NCI-H446 (cell line): ENCODE measurements around the gene UNC79.
"Not testable (repeated sequence)": the region's sequence is repeated elsewhere in the genome, so short reads cannot be mapped to it uniquely, and the experiment has no call there.

Experiments
- DNase-seq, 2 experiments: peaks; one replicate each; lab custom pipeline; 2025; lab: John Stamatoyannopoulos, UW

Gene UNC79

DNA sequence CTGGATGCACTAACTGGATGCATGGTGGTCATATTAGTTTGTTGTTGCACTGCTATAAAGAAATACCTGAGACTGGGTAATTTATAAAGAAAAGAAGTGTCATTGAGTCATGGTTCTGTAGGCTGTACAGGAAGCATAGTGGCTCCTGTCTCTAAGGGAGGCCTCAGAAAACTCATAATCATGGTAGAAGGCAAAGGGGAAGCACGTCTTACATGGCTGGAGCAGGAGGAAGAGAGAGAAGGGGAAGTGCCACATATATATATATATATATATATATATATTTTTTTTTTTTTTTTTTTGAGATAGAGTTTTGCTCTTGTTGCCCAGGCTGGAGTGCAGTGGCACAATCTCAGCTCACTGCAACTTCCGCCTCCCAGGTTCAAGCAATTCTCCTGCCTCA, 62.9 kb downstream of the UNC79 start:
- DNase-seq, result not testable (repeated sequence)

DNA sequence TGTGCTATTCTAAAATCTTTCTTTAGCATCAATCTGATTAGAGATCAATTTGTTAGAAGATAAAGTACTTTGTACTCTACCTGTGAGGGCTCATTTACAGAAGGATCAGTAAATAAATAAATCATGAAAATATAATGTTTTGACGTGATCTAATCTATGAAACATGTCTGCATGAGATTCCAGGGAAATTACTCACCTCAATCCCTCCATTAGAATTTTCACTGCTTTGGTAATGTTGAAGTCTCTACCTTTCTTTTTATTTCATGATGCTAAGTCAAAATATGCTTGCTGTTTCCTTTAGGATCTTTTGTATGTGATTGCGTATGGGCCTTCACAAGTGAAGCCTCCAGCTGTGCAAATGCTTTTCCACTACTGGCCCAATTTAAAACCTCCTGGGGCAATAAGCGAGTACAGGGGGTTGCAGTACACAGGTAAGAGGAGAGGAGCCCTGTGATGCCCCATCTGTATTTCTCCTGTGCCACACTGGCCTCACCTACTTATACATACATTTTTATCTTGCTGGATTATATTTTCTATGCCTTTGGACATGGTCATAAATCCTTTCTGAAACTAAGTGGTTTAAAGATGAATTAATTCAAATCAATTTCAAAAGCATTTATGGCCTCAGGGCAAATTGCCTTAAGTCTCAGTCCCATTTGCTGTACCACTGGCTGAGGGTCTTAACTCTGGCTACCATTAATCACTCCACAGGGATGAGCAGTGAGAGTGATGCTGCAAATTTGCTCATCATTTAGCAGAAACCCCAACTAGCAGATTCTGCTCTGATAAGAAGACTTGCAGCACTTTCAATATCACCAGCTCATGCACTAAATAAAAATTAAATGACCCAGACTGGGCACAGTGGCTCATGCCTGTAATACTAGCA, 66.4 kb downstream of the UNC79 start:
- no peak for DNase-seq

DNA sequence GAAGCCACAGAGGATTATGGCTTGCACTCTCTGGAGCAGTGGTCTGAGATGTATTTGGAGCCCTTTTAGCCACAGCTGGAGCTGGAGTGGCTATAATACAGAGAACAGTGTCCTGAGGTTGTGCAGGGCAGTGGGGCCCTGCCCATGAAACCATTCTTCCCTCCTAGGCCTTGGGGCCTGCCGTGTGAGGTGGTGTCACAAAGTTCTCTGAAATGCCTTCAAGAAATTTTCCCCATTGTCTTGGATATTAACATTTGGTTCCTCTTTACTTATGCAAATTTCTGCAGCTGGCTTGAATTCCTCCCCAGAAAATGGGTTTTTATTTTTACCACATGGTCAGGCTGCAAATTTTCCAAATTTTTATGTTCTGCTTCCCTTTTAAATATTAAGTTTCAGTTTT, 79.3 kb downstream of the UNC79 start:
- no peak for DNase-seq

DNA sequence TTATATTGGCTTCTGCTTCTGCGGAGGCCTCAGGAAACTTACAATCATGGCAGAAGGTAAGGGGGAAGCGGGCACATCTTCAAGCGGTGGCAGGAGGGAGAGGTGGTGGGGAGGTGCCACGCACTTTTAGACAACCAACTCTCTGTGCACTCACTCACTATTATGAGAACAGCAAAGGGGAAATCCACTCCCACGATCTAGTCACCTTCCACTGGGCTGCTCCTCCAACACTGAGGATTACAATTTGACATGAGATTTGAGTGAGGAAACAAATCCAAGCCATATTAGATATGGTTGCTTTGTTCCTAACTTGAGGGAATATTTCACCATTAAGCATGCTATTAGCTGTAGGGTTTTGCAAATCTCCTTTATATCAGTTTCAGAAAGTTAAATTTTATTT, 80.3 kb downstream of the UNC79 start:
- DNase-seq, result no peak

DNA sequence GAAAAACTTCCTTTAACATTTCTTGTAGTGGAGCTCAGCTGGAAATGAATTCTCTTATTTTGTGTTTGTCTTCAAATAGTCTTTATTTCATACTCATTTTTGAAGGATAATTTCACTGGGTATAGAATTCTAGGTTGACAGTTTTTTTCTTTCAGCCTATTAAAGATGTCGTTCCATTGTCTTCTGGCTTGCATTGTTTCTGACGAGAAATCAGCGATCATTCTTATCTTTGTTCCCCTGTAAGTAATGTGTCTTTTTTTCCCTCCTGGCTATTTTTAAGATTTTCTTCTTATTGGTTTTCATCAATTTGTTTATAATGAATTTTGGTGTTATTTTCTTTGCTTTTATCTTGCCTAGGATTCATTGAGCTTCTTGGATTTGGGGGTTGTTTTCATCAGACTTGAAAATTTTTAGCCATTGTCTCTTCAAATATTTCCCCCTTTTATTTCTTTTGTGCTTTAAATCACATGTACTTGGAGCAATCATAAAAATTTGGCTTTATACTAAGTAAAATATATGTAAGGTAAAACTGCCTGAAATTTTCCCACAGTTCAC, 89.4 kb downstream of the UNC79 start:
- DNase-seq, result no peak

DNA sequence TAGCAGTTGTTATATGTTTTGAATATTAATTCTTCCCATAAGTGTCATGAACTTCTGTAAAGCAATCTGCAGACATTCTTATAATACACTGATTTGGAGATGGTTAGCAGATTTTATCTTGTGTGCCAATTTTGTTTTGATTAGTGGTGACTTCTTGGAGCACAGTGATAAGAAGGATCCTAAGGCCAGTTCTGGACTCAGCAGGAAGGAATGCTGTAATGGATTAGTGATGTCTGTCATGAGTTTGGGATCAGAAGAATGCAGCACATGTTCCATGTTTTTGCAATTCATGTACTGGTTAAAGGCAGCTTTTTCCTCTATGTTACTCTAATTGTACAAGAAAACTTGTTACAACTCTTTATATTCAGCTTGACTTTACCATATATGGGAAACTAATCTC, 91.5 kb downstream of the UNC79 start:
- no peak for DNase-seq

DNA sequence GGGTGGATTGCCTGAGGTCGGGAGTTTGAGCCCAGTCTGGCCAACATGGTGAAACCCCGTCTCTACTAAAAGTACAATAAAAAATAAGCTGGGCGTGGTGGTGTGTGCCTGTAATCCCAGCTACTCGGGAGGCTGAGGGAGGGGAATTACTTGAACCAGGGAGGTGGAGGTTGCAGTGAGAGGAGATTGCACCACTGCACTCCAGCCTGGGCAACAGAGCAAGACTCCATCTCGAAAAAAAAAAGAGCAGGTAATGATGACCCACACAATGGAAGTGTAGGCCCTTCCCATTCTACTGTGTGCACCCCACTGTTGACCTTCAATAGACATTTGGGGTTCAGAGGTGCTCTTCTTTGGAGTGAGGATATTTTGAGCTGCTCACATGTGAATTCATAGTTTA, 94.5 kb downstream of the UNC79 start:
- DNase-seq, result not testable (repeated sequence)

DNA sequence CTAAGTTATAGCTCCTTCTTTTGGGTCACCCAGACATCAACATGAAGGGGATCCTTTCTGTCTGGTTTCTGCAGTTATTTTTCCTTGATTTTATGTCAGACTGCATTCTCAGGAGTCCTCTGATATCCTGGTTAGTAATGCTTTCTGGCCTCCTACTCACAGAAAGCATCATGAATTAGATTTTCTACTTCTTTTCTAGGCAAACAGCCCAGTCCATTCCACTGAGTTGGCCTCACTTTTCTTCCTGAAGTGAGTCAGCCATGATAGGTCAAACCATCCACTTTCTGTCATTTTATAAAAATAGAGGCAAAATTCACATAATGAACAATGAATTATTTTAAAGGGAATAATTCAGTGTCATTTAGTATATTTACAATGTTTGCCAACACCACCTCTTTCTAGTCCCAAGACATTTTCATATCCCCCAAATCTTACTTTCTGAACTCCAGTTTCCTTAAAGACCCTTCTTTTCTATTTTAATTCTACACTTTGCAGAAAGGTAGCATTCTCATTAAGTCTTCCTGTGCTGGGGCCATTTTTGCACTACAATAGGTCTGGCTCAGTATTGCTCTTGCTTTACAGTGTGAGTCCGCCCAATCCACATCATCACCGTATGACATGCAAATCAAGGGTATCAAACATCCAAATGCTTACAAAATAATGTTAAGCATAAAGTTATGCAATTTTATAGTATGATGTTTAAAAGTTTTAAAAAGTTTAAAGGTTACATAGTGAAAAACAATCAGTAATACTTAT, 95.1 kb downstream of the UNC79 start:
- no peak for DNase-seq

DNA sequence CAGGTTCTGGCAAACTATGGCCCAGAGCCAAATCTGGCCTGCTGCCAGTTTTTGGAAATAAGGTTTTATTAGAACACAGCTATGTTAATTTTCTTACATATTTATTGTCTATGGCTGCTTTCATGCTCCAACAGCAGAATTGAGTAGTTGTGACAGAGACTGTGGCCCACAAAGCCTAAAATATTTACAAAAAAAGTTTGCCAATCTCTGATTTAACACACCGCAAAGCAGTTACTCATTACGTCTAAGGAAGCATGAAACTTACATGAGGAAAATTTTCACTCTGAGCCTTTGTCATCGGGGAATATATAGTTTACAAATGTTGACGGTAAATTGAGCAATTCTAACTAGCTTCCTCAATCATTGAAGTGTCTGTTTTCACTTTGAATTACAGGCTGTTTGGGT, 96.5 kb downstream of the UNC79 start:
- DNase-seq, result peak in 1 of 2 experiments; percentile 11

DNA sequence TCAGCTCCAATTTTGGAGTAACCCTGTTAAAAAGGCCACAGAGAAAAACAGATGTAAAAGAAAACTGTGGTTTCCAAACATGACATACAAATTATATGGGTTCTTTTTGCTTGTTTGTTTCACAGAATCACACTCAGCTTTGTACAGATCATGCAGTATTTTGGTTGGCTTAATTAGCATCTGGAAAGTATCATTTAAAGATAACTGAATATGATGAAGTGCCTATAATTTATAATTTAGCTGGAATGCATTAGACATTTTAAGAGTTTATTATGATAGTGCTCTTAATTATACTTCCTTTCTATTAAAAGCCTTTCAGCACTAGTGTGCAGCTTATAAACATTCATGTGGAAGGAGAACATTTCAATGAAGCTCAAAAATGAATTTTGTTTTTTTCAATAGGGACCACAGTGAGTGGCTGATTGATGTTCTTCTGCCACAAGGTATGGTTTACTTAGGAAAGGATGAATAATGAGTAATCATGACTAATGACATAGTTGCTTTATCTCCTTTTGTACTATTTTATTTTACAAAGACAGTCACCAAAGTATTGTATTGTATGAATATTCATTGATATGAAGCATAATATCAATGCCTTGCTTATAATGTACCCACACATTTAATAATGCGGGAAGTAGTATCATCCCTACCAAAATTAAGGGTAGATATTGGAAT, 98.3 kb downstream of the UNC79 start:
- DNase-seq, result no peak

DNA sequence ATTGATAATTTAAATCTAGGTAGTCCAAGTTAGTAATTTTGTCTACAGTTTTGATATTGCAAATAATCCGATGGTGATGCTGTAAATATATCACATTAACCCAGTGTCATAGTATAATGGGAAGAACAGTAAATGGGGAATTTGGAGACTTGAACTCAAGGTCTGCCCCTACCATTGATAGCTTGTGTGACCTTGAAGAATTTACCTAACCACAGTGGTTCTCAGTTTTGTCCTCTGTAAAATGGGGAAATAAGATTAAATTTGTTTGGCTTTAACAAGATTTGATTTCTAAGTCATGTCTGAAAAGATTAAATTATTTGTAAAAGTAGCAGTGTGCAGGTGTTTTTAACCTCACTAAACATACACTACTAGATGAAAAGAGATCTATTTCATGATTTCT, 100.9 kb downstream of the UNC79 start:
- DNase-seq, result no peak

DNA sequence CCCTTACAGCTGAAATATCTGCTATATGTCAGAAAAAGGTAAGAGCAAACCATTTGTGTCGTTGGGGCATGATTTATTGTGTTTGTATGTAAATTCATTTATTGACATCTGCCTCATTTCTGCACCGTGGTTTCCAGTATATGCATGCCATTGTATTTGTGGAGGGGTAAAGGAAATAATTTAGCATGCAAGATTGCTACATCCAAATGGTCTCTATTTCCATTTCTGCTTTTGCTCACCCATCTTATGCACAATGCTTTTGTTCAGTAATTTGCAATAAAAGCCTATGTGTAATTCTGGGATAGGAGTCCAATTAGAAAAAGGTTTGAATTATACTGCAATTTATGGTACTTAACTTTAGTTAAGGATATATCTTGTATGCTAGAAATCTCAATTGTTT, 101.8 kb downstream of the UNC79 start:
- DNase-seq, result no peak

DNA sequence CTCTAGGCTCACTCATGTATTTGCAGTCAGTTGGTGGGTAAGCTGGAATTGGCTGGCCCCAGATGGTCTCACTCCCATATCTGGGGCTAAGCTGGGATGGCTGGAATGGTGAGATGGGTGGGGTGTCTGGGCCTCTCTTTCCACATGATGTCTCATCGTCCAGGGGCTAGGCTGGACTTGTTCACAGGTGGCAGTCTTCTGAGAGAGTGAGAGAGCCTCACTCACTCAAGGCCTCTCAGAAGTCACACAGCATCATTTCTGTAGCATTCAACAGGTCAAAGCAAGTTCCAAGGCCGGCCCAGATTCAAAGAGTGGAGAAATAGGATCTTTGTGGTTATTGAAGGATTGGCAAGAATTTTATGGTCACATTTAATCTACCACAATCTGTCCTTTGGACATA, 102.7 kb downstream of the UNC79 start:
- DNase-seq, result no peak

DNA sequence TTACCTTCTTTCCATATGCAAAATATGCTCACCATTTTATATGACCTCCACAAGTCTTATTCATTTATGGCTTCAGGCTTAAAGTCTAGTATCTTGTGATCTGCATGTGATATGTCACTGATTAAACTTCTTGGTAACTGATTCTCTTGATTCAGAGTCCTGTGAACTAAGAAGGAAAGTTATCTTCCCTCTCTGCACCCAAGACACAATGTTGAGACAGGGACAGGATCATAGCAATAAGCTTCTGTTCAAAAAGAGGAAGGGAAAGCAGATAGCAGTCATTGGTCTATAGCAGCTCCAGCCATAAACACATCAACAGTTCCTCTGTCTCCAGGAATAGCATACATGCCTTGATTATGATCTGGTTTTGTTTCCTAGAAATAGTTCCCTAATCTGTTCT, 103.1 kb downstream of the UNC79 start:
- no peak for DNase-seq

DNA sequence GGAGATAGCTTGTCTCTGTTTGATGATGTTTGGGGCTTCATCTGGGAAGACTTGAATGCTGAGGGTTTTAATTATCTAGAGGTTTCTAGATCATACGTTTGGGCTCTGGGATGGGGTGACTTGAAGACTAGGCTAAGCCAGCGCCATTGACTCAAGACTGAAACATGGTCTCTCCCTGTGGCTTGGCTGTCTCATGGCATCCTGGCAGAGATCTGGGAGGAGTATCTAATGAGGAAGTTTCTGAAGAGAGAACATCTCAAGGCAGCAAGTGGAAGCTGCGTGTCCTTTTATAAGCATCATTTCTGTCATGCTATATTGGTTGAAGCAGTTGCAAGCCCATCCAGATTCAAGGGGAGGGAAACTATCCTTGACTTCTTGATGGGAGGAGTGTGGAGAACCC, 104.8 kb downstream of the UNC79 start:
- no peak for DNase-seq

DNA sequence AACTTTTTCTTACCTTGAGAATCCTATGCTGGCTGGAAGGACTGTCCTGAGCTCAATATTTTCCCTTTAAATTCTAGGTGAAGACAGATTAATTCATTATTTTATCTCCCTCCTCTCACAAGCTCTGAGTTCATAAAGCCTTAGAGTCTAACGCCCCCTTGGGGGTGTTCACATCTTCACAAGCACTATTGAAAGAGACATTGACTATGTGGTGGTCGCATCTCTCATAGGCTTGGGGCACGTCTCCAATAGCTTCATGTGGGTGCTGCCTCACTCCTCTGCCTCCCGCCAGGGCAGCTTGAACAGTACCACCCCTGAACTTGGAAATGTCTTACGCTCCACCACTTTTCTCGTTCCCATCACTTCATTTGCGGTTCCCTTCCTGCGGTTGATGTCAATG, 106.2 kb downstream of the UNC79 start:
- DNase-seq, result peak; percentile 1 to 46

DNA sequence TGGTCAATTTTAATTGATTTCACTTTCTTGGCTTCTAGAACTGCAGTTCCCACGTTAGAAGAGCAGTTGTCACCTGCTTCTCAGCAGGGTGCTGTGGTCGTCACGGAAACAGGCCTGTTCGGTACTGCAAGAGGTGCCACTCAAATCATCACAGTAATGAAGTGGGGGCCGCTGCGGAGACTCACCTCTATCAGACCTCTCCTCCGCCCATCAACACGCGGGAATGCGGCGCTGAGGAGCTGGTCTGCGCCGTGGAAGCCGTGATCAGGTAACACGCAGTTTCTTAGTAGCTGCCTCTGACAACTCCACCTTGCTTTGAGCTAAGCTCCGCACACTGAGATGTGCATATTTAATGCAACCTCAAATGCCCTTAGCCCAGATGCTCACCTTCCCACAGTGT, 107.2 kb downstream of the UNC79 start:
- DNase-seq, result no peak

DNA sequence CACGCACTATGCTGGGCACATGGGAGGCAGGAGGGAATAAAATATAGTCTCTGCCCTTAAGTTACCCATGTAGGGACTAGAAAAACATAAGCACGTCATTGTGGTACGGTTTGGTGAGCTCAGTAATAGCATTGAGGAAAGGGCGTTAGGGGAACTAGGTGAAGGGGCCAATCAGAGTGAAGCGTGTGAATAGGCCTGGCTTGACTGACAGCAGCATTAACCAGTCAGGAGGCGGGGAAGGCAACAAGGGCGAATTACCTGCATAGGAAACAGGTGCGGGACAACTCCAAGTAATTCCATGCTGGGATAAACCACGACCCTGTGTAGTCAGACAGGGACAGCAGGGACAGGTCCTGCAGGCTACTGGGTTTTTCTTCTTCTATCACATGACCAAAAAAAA, 107.7 kb downstream of the UNC79 start:
- no peak for DNase-seq

DNA sequence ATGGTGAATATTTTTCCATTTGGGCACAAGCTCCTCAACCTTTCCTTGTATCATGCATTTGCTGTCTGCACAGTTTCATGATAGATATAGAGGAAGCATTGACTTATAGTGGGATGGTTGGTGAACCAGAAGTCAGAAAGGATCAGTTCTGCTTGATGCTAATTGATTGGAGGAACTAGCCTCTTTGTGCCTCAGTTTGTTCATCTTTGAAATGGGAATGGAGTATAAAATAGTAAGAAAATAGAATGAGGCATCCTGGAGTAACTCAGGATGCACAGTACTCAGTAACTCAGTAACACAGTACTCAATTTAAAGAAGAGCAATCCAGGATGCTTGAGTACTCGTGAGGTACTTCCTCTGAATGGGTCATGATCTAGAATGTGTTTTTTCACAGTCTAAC, 109.5 kb downstream of the UNC79 start:
- DNase-seq, result no peak

DNA sequence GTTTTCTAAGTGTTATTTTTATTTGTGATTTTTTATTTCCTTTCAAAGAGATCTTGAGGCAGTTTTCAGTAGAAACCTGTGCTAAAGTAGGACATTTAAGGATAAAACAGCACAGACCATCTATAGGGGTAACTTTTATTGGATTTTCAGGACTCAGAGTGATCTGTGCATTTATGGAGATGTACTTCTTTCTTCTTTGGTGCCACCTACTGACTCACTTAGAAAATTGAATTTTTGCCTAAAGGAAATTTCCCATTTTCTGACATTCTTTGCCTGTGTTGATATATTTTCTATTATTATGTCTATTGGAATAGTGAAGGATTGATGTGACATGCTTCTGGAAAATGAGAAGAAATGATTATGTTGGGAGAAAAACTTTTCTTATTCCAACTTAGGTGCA, 113.0 kb downstream of the UNC79 start:
- DNase-seq, result peak; percentile 15 to 46

DNA sequence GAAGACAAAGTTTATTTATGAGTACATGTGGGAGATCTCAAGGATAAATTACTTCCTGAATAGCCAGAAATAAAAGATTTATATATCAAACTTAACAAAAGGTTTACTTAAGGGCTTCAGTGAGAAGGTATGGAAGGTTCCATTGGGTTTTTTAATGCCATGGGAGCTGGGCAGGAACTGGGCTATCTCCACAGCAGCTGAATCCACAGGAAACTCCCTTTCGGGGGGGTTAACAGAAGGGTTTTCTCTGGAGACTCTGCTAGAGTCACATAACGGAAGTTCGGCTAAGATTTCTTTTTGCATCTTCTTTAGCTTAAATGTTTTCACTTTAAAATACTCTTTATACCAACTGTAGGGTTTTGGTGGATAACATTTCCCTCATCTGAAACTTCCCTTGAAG, 113.5 kb downstream of the UNC79 start:
- no peak for DNase-seq

DNA sequence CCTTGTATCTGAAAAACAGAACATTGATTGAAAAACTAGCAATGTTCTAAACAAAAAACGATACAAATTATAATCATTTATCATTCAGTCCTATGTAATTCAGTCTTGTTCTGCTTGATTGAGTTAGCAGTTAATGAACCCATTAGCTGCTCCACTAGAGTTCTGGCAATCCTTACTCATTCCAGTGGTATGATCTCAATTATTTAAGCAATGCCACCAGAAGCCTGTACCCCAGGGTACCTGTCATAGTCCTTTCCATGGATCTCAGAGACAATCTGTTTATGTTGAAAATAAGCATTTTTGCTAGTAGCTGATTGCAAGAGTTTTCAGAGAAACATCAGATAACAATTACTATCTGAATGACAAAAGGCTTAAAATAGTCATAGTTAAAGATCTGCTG, 115.9 kb downstream of the UNC79 start:
- peak in 1 of 2 experiments; percentile 28 for DNase-seq
